Type B pancreatic cell (in vitro differentiated cells): Measurements from ENCODE around the gene TMEM272. TPM values are rescaled to one million over a fixed set of nuclear protein-coding genes. Genes with fewer than 3 reads are reported as not detected.

ENCODE experiments used
- DNase-seq: peaks from one replicate; pipeline ENCODE4 v3.0.0; 2021; ENCODE audit warnings: mixed read lengths; ENCODE audit not compliant: unreplicated experiment; ENCODE audit errors: extremely low spot score
- H3K27ac Mint-ChIP-seq: 2 replicates; pipeline ENCODE4 v1.8.0; 2021; ENCODE audit warnings: mild to moderate bottlenecking, mixed read lengths
- H3K27me3 Mint-ChIP-seq: 2 replicates; pipeline ENCODE4 v1.8.0; 2021; ENCODE audit warnings: mixed read lengths
- H3K36me3 Mint-ChIP-seq: 2 replicates; pipeline ENCODE4 v1.8.0; 2021; ENCODE audit warnings: mixed read lengths
- H3K4me1 Mint-ChIP-seq: one replicate; pipeline ENCODE4 v1.8.0; 2021; ENCODE audit warnings: mixed read lengths; ENCODE audit not compliant: unreplicated experiment
- H3K4me3 Mint-ChIP-seq: 2 replicates; pipeline ENCODE4 v1.8.0; 2021; ENCODE audit warnings: mild to moderate bottlenecking, mixed read lengths
- H3K9me3 Mint-ChIP-seq: 2 replicates; pipeline ENCODE4 v1.8.0; 2021; ENCODE audit warnings: mixed read lengths
- total RNA-seq: library from RNA; stranded (reverse); gene quantifications from 2 replicates; pipeline ENCODE4 v1.2.1, GENCODE V29; 2021; ENCODE audit warnings: low replicate concordance
- TF ChIP-seq, protein P1 (sequence below): fragments of 200-600 bp; sonication (generic); conservative IDR thresholded peaks from 2 replicates; pipeline ENCODE4 v1.5.0; 2021; ENCODE audit warnings: antibody characterized with exemption, mild to moderate bottlenecking

TMEM272 gene
- total RNA-seq, 1 donor from 2014 or later, result 0.63 TPM

DNA sequence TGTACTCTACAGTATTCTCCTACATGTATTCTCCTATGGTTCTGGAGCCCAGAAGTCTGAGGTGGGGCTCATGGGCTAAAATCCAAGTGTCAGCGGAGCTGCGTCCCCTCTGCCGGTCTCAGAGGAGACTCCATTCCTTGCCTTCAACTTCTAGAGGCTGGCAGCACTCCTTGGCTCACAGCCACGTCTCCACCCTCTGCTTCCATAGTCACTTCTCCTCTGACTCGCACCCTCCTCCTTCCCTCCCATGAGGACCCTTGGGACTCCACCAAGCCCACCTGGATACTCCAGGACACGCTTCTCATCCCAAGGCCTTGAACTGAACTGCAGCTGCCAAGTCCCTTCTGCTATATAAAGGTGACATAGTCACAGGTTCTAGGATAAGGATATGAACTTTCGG is 68.8 kb downstream of the TMEM272 start:
- TF ChIP-seq, protein P1, sequence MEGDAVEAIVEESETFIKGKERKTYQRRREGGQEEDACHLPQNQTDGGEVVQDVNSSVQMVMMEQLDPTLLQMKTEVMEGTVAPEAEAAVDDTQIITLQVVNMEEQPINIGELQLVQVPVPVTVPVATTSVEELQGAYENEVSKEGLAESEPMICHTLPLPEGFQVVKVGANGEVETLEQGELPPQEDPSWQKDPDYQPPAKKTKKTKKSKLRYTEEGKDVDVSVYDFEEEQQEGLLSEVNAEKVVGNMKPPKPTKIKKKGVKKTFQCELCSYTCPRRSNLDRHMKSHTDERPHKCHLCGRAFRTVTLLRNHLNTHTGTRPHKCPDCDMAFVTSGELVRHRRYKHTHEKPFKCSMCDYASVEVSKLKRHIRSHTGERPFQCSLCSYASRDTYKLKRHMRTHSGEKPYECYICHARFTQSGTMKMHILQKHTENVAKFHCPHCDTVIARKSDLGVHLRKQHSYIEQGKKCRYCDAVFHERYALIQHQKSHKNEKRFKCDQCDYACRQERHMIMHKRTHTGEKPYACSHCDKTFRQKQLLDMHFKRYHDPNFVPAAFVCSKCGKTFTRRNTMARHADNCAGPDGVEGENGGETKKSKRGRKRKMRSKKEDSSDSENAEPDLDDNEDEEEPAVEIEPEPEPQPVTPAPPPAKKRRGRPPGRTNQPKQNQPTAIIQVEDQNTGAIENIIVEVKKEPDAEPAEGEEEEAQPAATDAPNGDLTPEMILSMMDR, result no peak
- H3K27me3 Mint-ChIP-seq, result no peaks in the 10 kb centered on the region
- H3K27ac Mint-ChIP-seq, result no peak overlapping the region
- H3K36me3 Mint-ChIP-seq, result peaks cover 3% of the 10 kb centered on the region
- peaks cover 4% of the 10 kb centered on the region for H3K4me1 Mint-ChIP-seq
- DNase-seq, result no peak
- H3K9me3 Mint-ChIP-seq, result no peaks in the 10 kb centered on the region
- H3K4me3 Mint-ChIP-seq, result no peak overlapping the region

GRCh38 chr13:51773515-51773914 is 71.5 kb downstream of the TMEM272 start:
- no peak for DNase-seq
- Mint-ChIP-seq H3K4me3 (no peak overlapping the region), H3K27ac (no peak overlapping the region), H3K9me3 (no peaks in the 10 kb centered on the region), H3K36me3 (no peaks in the 10 kb centered on the region), H3K27me3 (no peaks in the 10 kb centered on the region), H3K4me1 (peaks cover 4% of the 10 kb centered on the region)
- TF ChIP-seq, protein P1, result no peak

GRCh38 chr13:51772781-51773180 is 72.2 kb downstream of the TMEM272 start:
- Mint-ChIP-seq H3K4me1 (peaks cover 4% of the 10 kb centered on the region), H3K27ac (no peak overlapping the region), H3K9me3 (no peaks in the 10 kb centered on the region), H3K27me3 (no peaks in the 10 kb centered on the region), H3K4me3 (no peak overlapping the region), H3K36me3 (no peaks in the 10 kb centered on the region)
- TF ChIP-seq, protein P1, result no peak
- DNase-seq, result no peak

GRCh38 chr13:51772105-51772455 is 72.9 kb downstream of the TMEM272 start:
- DNase-seq, result no peak
- no peaks in the 10 kb centered on the region for H3K27me3 Mint-ChIP-seq
- no peaks in the 10 kb centered on the region for H3K36me3 Mint-ChIP-seq
- H3K4me3 Mint-ChIP-seq, result no peak overlapping the region
- TF ChIP-seq, protein P1, result no peak
- no peak overlapping the region for H3K27ac Mint-ChIP-seq
- peaks cover 4% of the 10 kb centered on the region for H3K4me1 Mint-ChIP-seq
- no peaks in the 10 kb centered on the region for H3K9me3 Mint-ChIP-seq

DNA sequence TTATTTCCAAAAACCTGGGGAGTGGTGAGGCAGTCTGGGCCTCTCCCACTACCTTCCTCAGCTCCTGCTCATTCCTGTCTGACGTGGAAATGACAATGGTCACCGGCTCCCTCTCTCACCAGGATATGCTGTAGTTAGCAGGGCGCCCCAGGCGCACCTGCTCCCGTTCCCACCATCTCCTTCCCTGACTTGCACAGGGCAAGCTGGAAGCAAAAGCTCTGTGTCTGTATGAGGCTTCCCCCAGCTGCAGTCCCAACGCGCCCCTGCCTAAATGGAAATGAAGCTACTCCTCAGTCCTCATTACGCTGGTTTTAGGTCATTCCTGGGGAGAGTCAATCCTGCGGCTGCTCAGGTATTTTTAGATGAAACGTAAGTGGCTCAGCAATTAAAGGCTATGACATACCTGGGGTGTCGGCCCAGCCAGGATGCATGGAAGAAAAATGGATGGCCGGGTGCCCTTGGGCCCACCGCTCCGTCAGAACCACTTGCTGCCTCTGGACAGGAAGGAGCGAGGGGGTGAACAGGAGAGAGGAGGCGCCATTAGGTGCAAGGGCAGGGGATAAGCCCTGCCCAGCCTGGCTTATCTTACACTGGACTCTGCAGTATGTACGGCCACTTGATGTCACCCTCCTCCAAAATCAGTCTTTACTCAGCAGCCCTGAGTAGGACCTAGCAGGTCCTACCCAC is 73.4 kb downstream of the TMEM272 start:
- Mint-ChIP-seq H3K9me3 (no peaks in the 10 kb centered on the region), H3K27me3 (no peaks in the 10 kb centered on the region), H3K36me3 (peaks cover 2% of the 10 kb centered on the region), H3K4me1 (peaks cover 4% of the 10 kb centered on the region), H3K4me3 (no peak overlapping the region), H3K27ac (no peak overlapping the region)
- DNase-seq, result no peak
- TF ChIP-seq, protein P1, result no peak
